IMR-90 (cell line): ENCODE measurements around the gene CCDC102B. TPM values are rescaled to one million over a fixed set of nuclear protein-coding genes. Genes with fewer than 3 reads are reported as not detected.

Experiments
- ATAC-seq: fragments of 200-7000 bp; cut with Tn5 transposase; 2 replicates; pipeline ENCODE4 v1.9.1; 2020; ENCODE audit warnings: low read depth, mild to moderate bottlenecking, moderate library complexity
- BruUV-seq: library from RNA; stranded (reverse); fragments of 400-500 nt; replicated peaks from 2 replicates; lab custom pipeline; 2021; lab: Mats Ljungman, UMichigan
- CTCF ChIA-PET: fragments of 300-600 bp; formaldehyde crosslinking; extraction: SDS; loops from one replicate; lab custom pipeline; 2021; ENCODE audit warnings: antibody characterized with exemption; lab: Yijun Ruan, JAX
- POLR2A ChIA-PET: fragments of 300-600 bp; sonication (Branson Sonifier 250); formaldehyde crosslinking; loops from one replicate; lab custom pipeline; 2022; ENCODE audit warnings: antibody characterized with exemption; ENCODE audit not compliant: unreplicated experiment; lab: Charles Lee
- DNase-seq: peaks from one replicate; pipeline ENCODE4 v3.0.0; 2013
- H2AFZ ChIP-seq: replicated peaks from 2 replicates; pipeline ENCODE3; 2013; ENCODE audit warnings: low read length, mild to moderate bottlenecking; ENCODE audit not compliant: poor library complexity
- H2AK5ac ChIP-seq: 2 replicates; pipeline ENCODE4 v1.6.1; 2013; ENCODE audit warnings: low read depth, low read length, inconsistent platforms
- H2AK9ac ChIP-seq: replicated peaks from 2 replicates; pipeline ENCODE3; 2013; ENCODE audit warnings: mild to moderate bottlenecking, low read depth, low read length, moderate library complexity; ENCODE audit not compliant: poor library complexity
- H2BK120ac ChIP-seq: 2 replicates; pipeline ENCODE4 v1.6.1; 2013; ENCODE audit warnings: low read depth, low read length, inconsistent platforms
- H2BK15ac ChIP-seq: 3 replicates; pipeline ENCODE4 v1.6.1; 2013; ENCODE audit warnings: low read depth, low read length, inconsistent platforms
- H2BK20ac ChIP-seq: 2 replicates; pipeline ENCODE4 v1.6.1; 2013; ENCODE audit warnings: low read depth, mild to moderate bottlenecking, inconsistent platforms, low read length, moderate library complexity
- H2BK5ac ChIP-seq: 2 replicates; pipeline ENCODE4 v1.6.1; 2013; ENCODE audit warnings: mild to moderate bottlenecking, low read depth, low read length, inconsistent platforms; ENCODE audit not compliant: poor library complexity, severe bottlenecking
- H3K14ac ChIP-seq: replicated peaks from 2 replicates; pipeline ENCODE4 v1.6.1; 2013; ENCODE audit warnings: low read depth, low read length, inconsistent platforms
- H3K18ac ChIP-seq: 2 replicates; pipeline ENCODE4 v1.6.1; 2013; ENCODE audit warnings: low read depth, low read length, control low read depth
- H3K23ac ChIP-seq: 2 replicates; pipeline ENCODE4 v1.6.1; 2013; ENCODE audit warnings: low read depth, low read length, inconsistent platforms
- H3K27ac ChIP-seq: 2 replicates; pipeline ENCODE4 v1.5.1; 2013; ENCODE audit warnings: mild to moderate bottlenecking, control low read depth, low read length; ENCODE audit not compliant: insufficient read depth
- H3K27me3 ChIP-seq: 2 replicates; pipeline ENCODE4 v1.6.1; 2013; ENCODE audit warnings: low read length; ENCODE audit not compliant: control insufficient read depth, insufficient read depth
- H3K36me3 ChIP-seq: 2 replicates; pipeline ENCODE4 v1.6.1; 2013; ENCODE audit warnings: low read length, mixed read lengths; ENCODE audit not compliant: control insufficient read depth, insufficient read depth
- H3K4ac ChIP-seq: 2 replicates; pipeline ENCODE4 v1.6.1; 2013; ENCODE audit warnings: low read depth, low read length, inconsistent platforms
- H3K4me1 ChIP-seq: 2 replicates; pipeline ENCODE4 v1.6.1; 2013; ENCODE audit warnings: low read length, mixed read lengths; ENCODE audit not compliant: control insufficient read depth, insufficient read depth
- H3K4me2 ChIP-seq: 2 replicates; pipeline ENCODE4 v1.6.1; 2013; ENCODE audit warnings: low read depth, mild to moderate bottlenecking, control low read depth, low read length, moderate library complexity
- H3K4me3 ChIP-seq: 2 replicates; pipeline ENCODE4 v1.5.1; 2013; ENCODE audit warnings: low read depth, mild to moderate bottlenecking, control low read depth, low read length, moderate library complexity; ENCODE audit not compliant: insufficient read depth
- H3K56ac ChIP-seq: 2 replicates; pipeline ENCODE4 v1.6.1; 2013; ENCODE audit warnings: low read length, inconsistent platforms; ENCODE audit not compliant: insufficient read depth; ENCODE audit errors: extremely low read depth
- H3K79me1 ChIP-seq, 2 experiments: 2 replicates each; pipeline ENCODE4 v1.6.1; 2013; ENCODE audit warnings: low read length in 2 of 2, inconsistent platforms in 1 of 2, low read depth in 1 of 2
- H3K9ac ChIP-seq: 2 replicates; pipeline ENCODE4 v1.6.1; 2013; ENCODE audit warnings: low read depth, low read length, control low read depth
- H3K9me1 ChIP-seq: 2 replicates; pipeline ENCODE4 v1.6.1; 2013; ENCODE audit warnings: low read length, inconsistent platforms; ENCODE audit not compliant: insufficient read depth
- H3K9me3 ChIP-seq: 2 replicates; pipeline ENCODE4 v1.6.1; 2013; ENCODE audit warnings: low read length; ENCODE audit not compliant: control insufficient read depth, insufficient read depth
- H4K20me1 ChIP-seq: 2 replicates; pipeline ENCODE4 v1.6.1; 2013; ENCODE audit warnings: low read length, inconsistent platforms; ENCODE audit not compliant: insufficient read depth
- H4K5ac ChIP-seq: 2 replicates; pipeline ENCODE4 v1.6.1; 2013; ENCODE audit warnings: mild to moderate bottlenecking, low read depth, low read length, control low read depth
- H4K8ac ChIP-seq, 2 experiments: 2 replicates each; pipeline ENCODE4 v1.6.1; 2013; ENCODE audit warnings: low read depth in 2 of 2, low read length in 2 of 2, control low read depth in 1 of 2, inconsistent platforms in 1 of 2
- H4K91ac ChIP-seq: 2 replicates; pipeline ENCODE4 v1.6.1; 2013; ENCODE audit warnings: low read depth, low read length, inconsistent platforms; ENCODE audit not compliant: insufficient read depth
- BHLHE40 ChIP-seq: fragments of 150-350 bp; IDR thresholded peaks from 2 replicates; pipeline ENCODE4 v1.6.1; 2016; ENCODE audit warnings: mild to moderate bottlenecking, low read depth, low read length
- CEBPB ChIP-seq: IDR thresholded peaks from 2 replicates; pipeline ENCODE4 v1.6.1; 2012; ENCODE audit warnings: low read depth, low read length, improper control_type of control experiment
- CHD1 ChIP-seq: IDR thresholded peaks from 2 replicates; pipeline ENCODE4 v1.6.1; 2012; ENCODE audit warnings: low read depth, low read length, improper control_type of control experiment
- FOS ChIP-seq: fragments of 150-350 bp; IDR thresholded peaks from 2 replicates; pipeline ENCODE4 v1.6.1; 2016; ENCODE audit warnings: low read depth, low read length
- MAFK ChIP-seq: IDR thresholded peaks from 2 replicates; pipeline ENCODE4 v1.6.1; 2012; ENCODE audit warnings: low read depth, low read length, improper control_type of control experiment
- MAZ ChIP-seq: IDR thresholded peaks from 2 replicates; pipeline ENCODE4 v1.6.1; 2012; ENCODE audit warnings: low read depth, mild to moderate bottlenecking, low read length, improper control_type of control experiment, moderate library complexity, borderline replicate concordance
- MXI1 ChIP-seq: IDR thresholded peaks from 2 replicates; pipeline ENCODE4 v1.6.1; 2012; ENCODE audit warnings: low read depth, mild to moderate bottlenecking, low read length, moderate library complexity, borderline replicate concordance
- NFE2L2 ChIP-seq: fragments of 150-350 bp; IDR thresholded peaks from 2 replicates; pipeline ENCODE4 v1.6.1; 2016; ENCODE audit warnings: low read depth, mild to moderate bottlenecking, low read length
- POLR2A ChIP-seq: IDR thresholded peaks from 2 replicates; pipeline ENCODE4 v1.6.1; 2012; ENCODE audit warnings: mild to moderate bottlenecking, low read depth, low read length
- RAD21 ChIP-seq: IDR thresholded peaks from 2 replicates; pipeline ENCODE4 v1.6.1; 2012; ENCODE audit warnings: low read length, improper control_type of control experiment
- RCOR1 ChIP-seq: IDR thresholded peaks from 2 replicates; pipeline ENCODE4 v1.6.1; 2012; ENCODE audit warnings: mild to moderate bottlenecking, low read length, improper control_type of control experiment; ENCODE audit not compliant: insufficient replicate concordance
- RFX5 ChIP-seq: IDR thresholded peaks from 2 replicates; pipeline ENCODE4 v1.8.0; 2012; ENCODE audit warnings: low read depth, mild to moderate bottlenecking, low read length, moderate library complexity
- SMC3 ChIP-seq: fragments of 150-350 bp; IDR thresholded peaks from 2 replicates; pipeline ENCODE4 v1.6.1; 2016; ENCODE audit warnings: low read depth, mild to moderate bottlenecking, antibody characterized with exemption, low read length, moderate library complexity
- WGBS, 2 experiments: methylation state at CpG; one replicate each; pipeline versions ENCODE4 v1.1.5 to v1.1.7; 2013; ENCODE audit warnings: missing lambda C conversion rate in 2 of 2; ENCODE audit not compliant: insufficient read length in 1 of 2; ENCODE audit errors: extremely low coverage in 2 of 2; 5-methylcytosine and 5-hydroxymethylcytosine counted together
- dilution Hi-C: fragments of 300-500 bp; cut with HindIII; formaldehyde crosslinking; loops from one replicate; pipeline ENCODE4 v1.14.3; 2018; ENCODE audit warnings: low sequenced_read_pairs; ENCODE audit not compliant: unreplicated experiment
- in situ Hi-C: fragments of 300-500 bp; cut with MboI; formaldehyde crosslinking; loops from 3 replicates; pipeline ENCODE4 v1.14.3; 2019; ENCODE audit warnings: low sequenced_read_pairs, inconsistent platforms, mixed read lengths
- intact Hi-C: fragments of 100-400 bp; cut with micrococcal nuclease; formaldehyde crosslinking; loops from 2 replicates; pipeline ENCODE4 v1.10.0; 2022
- polyA plus RNA-seq, 3 experiments: library from polyadenylated mRNA; depleted of rRNA; stranded (reverse); fragments of >200 nt; gene quantifications; 2 replicates each; pipeline ENCODE4 v1.2.3, GENCODE V29; 2012; ENCODE audit warnings: low replicate concordance in 1 of 3
- total RNA-seq: library from RNA; depleted of rRNA; stranded (reverse); fragments of >200 nt; gene quantifications from 2 replicates; pipeline ENCODE4 v1.2.3, GENCODE V29; 2012
- TF ChIP-seq, protein P1 (sequence below): fragments of 150-350 bp; IDR thresholded peaks from 2 replicates; pipeline ENCODE4 v1.6.1; 2017; ENCODE audit warnings: mild to moderate bottlenecking, antibody characterized with exemption, low read length, low read depth
- TF ChIP-seq, protein P2 (sequence below): conservative IDR thresholded peaks from 2 replicates; pipeline ENCODE4 v1.5.1; 2012; ENCODE audit warnings: mild to moderate bottlenecking, low read depth, low read length, improper control_type of control experiment
- TF ChIP-seq, protein P3 (sequence below): fragments of 150-350 bp; IDR thresholded peaks from 2 replicates; pipeline ENCODE4 v1.6.1; 2016; ENCODE audit warnings: low read depth, mild to moderate bottlenecking, low read length, moderate library complexity, borderline replicate concordance

CCDC102B gene
- total and polyA plus RNA-seq, 2 of the 4 experiments (the other 2 are of a cell fraction), result 0.54 to 1.4 TPM

DNA sequence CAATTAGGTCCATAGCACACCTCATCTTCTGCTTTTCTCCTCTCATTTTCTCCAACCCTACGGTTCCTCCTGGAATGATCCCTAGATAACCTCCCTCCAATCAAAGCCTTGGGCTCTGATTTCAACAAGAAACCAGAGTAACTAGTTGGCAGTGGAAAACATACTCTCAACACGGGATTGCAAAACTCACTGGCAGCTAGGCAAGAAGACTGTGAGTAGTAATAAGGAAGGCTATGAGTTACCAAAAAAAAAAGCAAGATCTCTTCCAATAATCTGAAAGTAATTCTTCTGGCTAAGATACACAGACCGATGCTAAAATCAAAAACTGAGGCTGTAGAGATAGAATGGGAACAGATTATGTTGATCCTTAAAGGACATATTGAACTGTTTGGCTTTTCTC lies 28.4 kb upstream of the CCDC102B start:
- no peak overlapping the region for H4K8ac ChIP-seq
- H2BK15ac ChIP-seq, result no peak overlapping the region
- ATAC-seq (no peak), DNase-seq (no peak)
- no TSS peak for BruUV-seq
- H2AFZ ChIP-seq, result no peak overlapping the region
- no peak overlapping the region for H4K5ac ChIP-seq
- H2BK5ac ChIP-seq, result no peak overlapping the region
- no peak overlapping the region for H3K9ac ChIP-seq
- no peaks in the 10 kb centered on the region for H3K9me3 ChIP-seq
- no peaks in the 10 kb centered on the region for H3K4me1 ChIP-seq
- no peaks in the 10 kb centered on the region for H3K9me1 ChIP-seq
- no peaks in the 10 kb centered on the region for H4K20me1 ChIP-seq
- H3K14ac ChIP-seq, result no peak overlapping the region
- no peak overlapping the region for H3K4ac ChIP-seq
- no peaks in the 10 kb centered on the region for H3K79me1 ChIP-seq
- H4K91ac ChIP-seq, result no peak overlapping the region
- no peaks in the 10 kb centered on the region for H3K36me3 ChIP-seq
- 80% methylated on average over 1 of the region's 3 CpGs; no CpG with 5 or more reads in 1 of the 2 experiments for WGBS, 2 experiments
- no peak overlapping the region for H3K56ac ChIP-seq
- dilution Hi-C loops (no loop called here), in situ Hi-C loops (no loop called here), intact Hi-C loops (no loop called here)
- H3K27me3 ChIP-seq, result no peaks in the 10 kb centered on the region
- H3K18ac ChIP-seq, result no peak overlapping the region
- no peak for TF ChIP-seq RCOR1
- TF ChIP-seq CHD1, result no peak
- TF ChIP-seq, protein P1, sequence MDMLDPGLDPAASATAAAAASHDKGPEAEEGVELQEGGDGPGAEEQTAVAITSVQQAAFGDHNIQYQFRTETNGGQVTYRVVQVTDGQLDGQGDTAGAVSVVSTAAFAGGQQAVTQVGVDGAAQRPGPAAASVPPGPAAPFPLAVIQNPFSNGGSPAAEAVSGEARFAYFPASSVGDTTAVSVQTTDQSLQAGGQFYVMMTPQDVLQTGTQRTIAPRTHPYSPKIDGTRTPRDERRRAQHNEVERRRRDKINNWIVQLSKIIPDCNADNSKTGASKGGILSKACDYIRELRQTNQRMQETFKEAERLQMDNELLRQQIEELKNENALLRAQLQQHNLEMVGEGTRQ, result no peak
- TF ChIP-seq, protein P2, sequence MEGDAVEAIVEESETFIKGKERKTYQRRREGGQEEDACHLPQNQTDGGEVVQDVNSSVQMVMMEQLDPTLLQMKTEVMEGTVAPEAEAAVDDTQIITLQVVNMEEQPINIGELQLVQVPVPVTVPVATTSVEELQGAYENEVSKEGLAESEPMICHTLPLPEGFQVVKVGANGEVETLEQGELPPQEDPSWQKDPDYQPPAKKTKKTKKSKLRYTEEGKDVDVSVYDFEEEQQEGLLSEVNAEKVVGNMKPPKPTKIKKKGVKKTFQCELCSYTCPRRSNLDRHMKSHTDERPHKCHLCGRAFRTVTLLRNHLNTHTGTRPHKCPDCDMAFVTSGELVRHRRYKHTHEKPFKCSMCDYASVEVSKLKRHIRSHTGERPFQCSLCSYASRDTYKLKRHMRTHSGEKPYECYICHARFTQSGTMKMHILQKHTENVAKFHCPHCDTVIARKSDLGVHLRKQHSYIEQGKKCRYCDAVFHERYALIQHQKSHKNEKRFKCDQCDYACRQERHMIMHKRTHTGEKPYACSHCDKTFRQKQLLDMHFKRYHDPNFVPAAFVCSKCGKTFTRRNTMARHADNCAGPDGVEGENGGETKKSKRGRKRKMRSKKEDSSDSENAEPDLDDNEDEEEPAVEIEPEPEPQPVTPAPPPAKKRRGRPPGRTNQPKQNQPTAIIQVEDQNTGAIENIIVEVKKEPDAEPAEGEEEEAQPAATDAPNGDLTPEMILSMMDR, result no peak
- TF ChIP-seq NFE2L2, result no peak
- TF ChIP-seq RAD21, result no peak
- TF ChIP-seq RFX5, result no peak
- no peak for TF ChIP-seq MAFK
- TF ChIP-seq, protein P3, sequence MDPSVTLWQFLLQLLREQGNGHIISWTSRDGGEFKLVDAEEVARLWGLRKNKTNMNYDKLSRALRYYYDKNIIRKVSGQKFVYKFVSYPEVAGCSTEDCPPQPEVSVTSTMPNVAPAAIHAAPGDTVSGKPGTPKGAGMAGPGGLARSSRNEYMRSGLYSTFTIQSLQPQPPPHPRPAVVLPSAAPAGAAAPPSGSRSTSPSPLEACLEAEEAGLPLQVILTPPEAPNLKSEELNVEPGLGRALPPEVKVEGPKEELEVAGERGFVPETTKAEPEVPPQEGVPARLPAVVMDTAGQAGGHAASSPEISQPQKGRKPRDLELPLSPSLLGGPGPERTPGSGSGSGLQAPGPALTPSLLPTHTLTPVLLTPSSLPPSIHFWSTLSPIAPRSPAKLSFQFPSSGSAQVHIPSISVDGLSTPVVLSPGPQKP, result no peak
- TF ChIP-seq CEBPB, result no peak
- no peak for TF ChIP-seq MXI1
- TF ChIP-seq MAZ, result no peak
- TF ChIP-seq POLR2A, result no peak
- TF ChIP-seq SMC3, result no peak
- TF ChIP-seq BHLHE40, result no peak
- TF ChIP-seq FOS, result no peak
- ChIA-PET POLR2A (no interaction called here), CTCF (no interaction called here)
- H2AK9ac ChIP-seq, result no peak overlapping the region
- H2AK5ac ChIP-seq, result no peak overlapping the region
- no peak overlapping the region for H3K27ac ChIP-seq
- no peak overlapping the region for H2BK120ac ChIP-seq
- no peak overlapping the region for H3K4me2 ChIP-seq
- H3K23ac ChIP-seq, result no peak overlapping the region
- no peak overlapping the region for H3K4me3 ChIP-seq
- no peak overlapping the region for H2BK20ac ChIP-seq
